Endothelial cell of umbilical vein (primary cell): ENCODE data around the gene PTPN12. TPM values are rescaled to one million over a fixed set of nuclear protein-coding genes. Genes with fewer than 3 reads are reported as not detected.

Experiments used
- BruUV-seq: library from RNA; stranded (reverse); fragments of 400-500 nt; replicated peaks from 2 replicates; lab custom pipeline; 2021; lab: Mats Ljungman, UMichigan
- CTCF ChIA-PET: fragments of 300-600, 350-600 bp; sonication (Branson Sonifier 250); formaldehyde crosslinking; loops from one replicate; lab custom pipeline; 2021; ENCODE audit warnings: antibody characterized with exemption, inconsistent platforms; lab: Charles Lee
- POLR2A ChIA-PET: fragments of 300-600, 350-600 bp; sonication (Branson Sonifier 250); formaldehyde crosslinking; loops from one replicate; lab custom pipeline; 2021; ENCODE audit warnings: antibody characterized with exemption, inconsistent platforms; lab: Charles Lee
- DNase-seq: peaks from one replicate; pipeline ENCODE4 v3.0.0-alpha.2; 2011; ENCODE audit warnings: low read depth, low spot score
- FAIRE-seq: peaks from 2 replicates; lab custom pipeline; 2011; peaks lifted over from hg19 to GRCh38; lab: Jason Lieb, UNC
- H2AFZ ChIP-seq: 2 replicates; pipeline ENCODE4 v1.6.0; 2012; ENCODE audit warnings: low read depth, low read length, control low read depth, inconsistent platforms
- H3K27ac ChIP-seq: 2 replicates; pipeline ENCODE4 v1.5.1; 2011; ENCODE audit warnings: low read depth, mild to moderate bottlenecking, control low read depth, low read length, moderate library complexity; ENCODE audit not compliant: insufficient read depth
- H3K27me3 ChIP-seq, 2 experiments: 2 replicates each; pipeline versions ENCODE4 v1.6.0 to v1.6.1; 2011; ENCODE audit warnings: low read length in 2 of 2, mixed read lengths in 1 of 2; ENCODE audit not compliant: control insufficient read depth in 2 of 2, insufficient read depth in 2 of 2
- H3K36me3 ChIP-seq, 2 experiments: 2 replicates in 1 of 2; 3 replicates in 1 of 2; pipeline ENCODE4 v1.5.1; 2011; ENCODE audit warnings: low read length in 2 of 2, mild to moderate bottlenecking in 1 of 2, moderate library complexity in 1 of 2; ENCODE audit not compliant: control insufficient read depth in 2 of 2, insufficient read depth in 2 of 2; ENCODE audit errors: extremely low read depth in 1 of 2
- H3K4me1 ChIP-seq: 3 replicates; pipeline ENCODE4 v1.5.1; 2011; ENCODE audit warnings: mild to moderate bottlenecking, low read length; ENCODE audit not compliant: control insufficient read depth, insufficient read depth; ENCODE audit errors: extremely low read depth
- H3K4me2 ChIP-seq: 2 replicates; pipeline ENCODE4 v1.6.1; 2011; ENCODE audit warnings: low read length, control low read depth, mixed read lengths; ENCODE audit not compliant: insufficient read depth
- H3K4me3 ChIP-seq, 3 experiments: fragments of 200-600 bp in 1 of 3; sonication (generic), shearing (Covaris generic) in 1 of 3; replicated peaks in 1 of 3; 2 replicates each; pipeline ENCODE4 v1.5.1; 2011 to 2016; ENCODE audit warnings: control low read depth in 3 of 3, low read length in 3 of 3, mild to moderate bottlenecking in 2 of 3, inconsistent platforms in 1 of 3, low read depth in 1 of 3, moderate library complexity in 1 of 3; ENCODE audit not compliant: insufficient read depth in 1 of 3
- H3K79me2 ChIP-seq: 2 replicates; pipeline ENCODE4 v1.6.0; 2012; ENCODE audit warnings: low read length, inconsistent platforms; ENCODE audit not compliant: control insufficient read depth, insufficient read depth
- H3K9ac ChIP-seq: replicated peaks from 2 replicates; pipeline ENCODE3; 2011; ENCODE audit warnings: low read length, control low read depth; ENCODE audit not compliant: insufficient read depth; ENCODE audit errors: extremely low read depth
- H3K9me1 ChIP-seq: replicated peaks from 3 replicates; pipeline ENCODE4 v1.6.0; 2011; ENCODE audit warnings: mild to moderate bottlenecking, low read length; ENCODE audit not compliant: control insufficient read depth, insufficient read depth; ENCODE audit errors: extremely low read depth
- H3K9me3 ChIP-seq: replicated peaks from 2 replicates; pipeline ENCODE4 v1.5.1; 2012; ENCODE audit warnings: low read length, inconsistent platforms; ENCODE audit not compliant: control insufficient read depth, insufficient read depth
- H4K20me1 ChIP-seq: replicated peaks from 2 replicates; pipeline ENCODE3; 2011; ENCODE audit warnings: mild to moderate bottlenecking, low read length; ENCODE audit not compliant: control insufficient read depth, insufficient read depth; ENCODE audit errors: extremely low read depth
- EZH2 ChIP-seq: IDR thresholded peaks from 2 replicates; pipeline ENCODE4 v1.6.1; 2012; ENCODE audit warnings: borderline replicate concordance, low read depth, mild to moderate bottlenecking, moderate library complexity, low read length, inconsistent platforms; ENCODE audit not compliant: severe bottlenecking
- FOS ChIP-seq: IDR thresholded peaks from 2 replicates; pipeline ENCODE4 v1.6.1; 2011; ENCODE audit warnings: mild to moderate bottlenecking, low read length, moderate library complexity, borderline replicate concordance; ENCODE audit not compliant: insufficient read depth
- GATA2 ChIP-seq: IDR thresholded peaks from 2 replicates; pipeline ENCODE4 v1.7.0; 2011; ENCODE audit warnings: low read depth, mild to moderate bottlenecking, moderate library complexity, mixed read lengths, low read length; ENCODE audit not compliant: insufficient read length, insufficient read depth
- JUN ChIP-seq: IDR thresholded peaks from 2 replicates; pipeline ENCODE4 v1.6.1; 2011; ENCODE audit warnings: borderline replicate concordance, low read depth; ENCODE audit not compliant: insufficient read length, insufficient read depth
- MYC ChIP-seq: IDR thresholded peaks from one replicate; pipeline ENCODE4 v1.6.1; 2011; ENCODE audit warnings: mild to moderate bottlenecking, low read depth, low read length
- POLR2A ChIP-seq: IDR thresholded peaks from 2 replicates; pipeline ENCODE4 v1.6.1; 2012; ENCODE audit warnings: low read depth, mild to moderate bottlenecking, control low read depth, low read length
- POLR2AphosphoS5 ChIP-seq: IDR thresholded peaks from 2 replicates; pipeline ENCODE4 v1.6.1; 2012; ENCODE audit warnings: low read depth, mild to moderate bottlenecking, control low read depth, low read length, moderate library complexity; ENCODE audit not compliant: insufficient read depth
- dilution Hi-C: fragments of 300-500 bp; cut with MboI; formaldehyde crosslinking; loops from one replicate; pipeline ENCODE4 v1.15.0; 2019; ENCODE audit warnings: low sequenced_read_pairs; ENCODE audit not compliant: extremely low pct_ligation_motif_present
- intact Hi-C: fragments of 100-400 bp; cut with micrococcal nuclease; formaldehyde crosslinking; loops from one replicate; pipeline ENCODE4 v1.10.0; 2022
- polyA plus RNA-seq, 4 experiments: library from polyadenylated mRNA; depleted of rRNA in 3 of 4; stranded (reverse) in 3 of 4; unstranded in 1 of 4; fragments of >200 nt; gene quantifications; 2 replicates each; pipeline versions ENCODE4 v1.2.1 to v1.2.3, GENCODE V29; 2011 to 2012; ENCODE audit warnings: missing spikeins in 1 of 4
- total RNA-seq: library from RNA; stranded (reverse); gene quantifications from 2 replicates; pipeline ENCODE4 v1.2.3, GENCODE V29; 2021
- TF ChIP-seq, protein P1 (sequence below), 2 donors: IDR thresholded peaks; 1 replicate in 1 of 2; 2 replicates in 1 of 2; pipeline ENCODE4 v1.5.1; 2011; ENCODE audit warnings: low read length in 2 of 2, mild to moderate bottlenecking in 2 of 2, moderate library complexity in 2 of 2, control low read depth in 1 of 2, inconsistent platforms in 1 of 2, low read depth in 1 of 2; ENCODE audit not compliant: insufficient read depth in 1 of 2; ENCODE audit errors: extremely low read depth in 1 of 2
- TF ChIP-seq, protein P2 (sequence below): IDR thresholded peaks from 2 replicates; pipeline ENCODE4 v1.6.1; 2011; ENCODE audit not compliant: insufficient read depth, insufficient read length

PTPN12 gene
- total and polyA plus RNA-seq, 2 donors (not counting 3 experiments of a cell fraction or from before 2014, with no cell fraction given), result 30.6 to 137 TPM

- no peak overlapping the region for H2AFZ ChIP-seq
- no peak overlapping the region for H3K4me2 ChIP-seq
- TF ChIP-seq FOS (no peak), POLR2AphosphoS5 (no peak), GATA2 (no peak), MYC (no peak), JUN (no peak), POLR2A (no peak), EZH2 (no peak)
- TF ChIP-seq, protein P1, sequence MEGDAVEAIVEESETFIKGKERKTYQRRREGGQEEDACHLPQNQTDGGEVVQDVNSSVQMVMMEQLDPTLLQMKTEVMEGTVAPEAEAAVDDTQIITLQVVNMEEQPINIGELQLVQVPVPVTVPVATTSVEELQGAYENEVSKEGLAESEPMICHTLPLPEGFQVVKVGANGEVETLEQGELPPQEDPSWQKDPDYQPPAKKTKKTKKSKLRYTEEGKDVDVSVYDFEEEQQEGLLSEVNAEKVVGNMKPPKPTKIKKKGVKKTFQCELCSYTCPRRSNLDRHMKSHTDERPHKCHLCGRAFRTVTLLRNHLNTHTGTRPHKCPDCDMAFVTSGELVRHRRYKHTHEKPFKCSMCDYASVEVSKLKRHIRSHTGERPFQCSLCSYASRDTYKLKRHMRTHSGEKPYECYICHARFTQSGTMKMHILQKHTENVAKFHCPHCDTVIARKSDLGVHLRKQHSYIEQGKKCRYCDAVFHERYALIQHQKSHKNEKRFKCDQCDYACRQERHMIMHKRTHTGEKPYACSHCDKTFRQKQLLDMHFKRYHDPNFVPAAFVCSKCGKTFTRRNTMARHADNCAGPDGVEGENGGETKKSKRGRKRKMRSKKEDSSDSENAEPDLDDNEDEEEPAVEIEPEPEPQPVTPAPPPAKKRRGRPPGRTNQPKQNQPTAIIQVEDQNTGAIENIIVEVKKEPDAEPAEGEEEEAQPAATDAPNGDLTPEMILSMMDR (IDR thresholded peaks at IDR 0.05; ENCODE audit: extremely low read depth in 1 of 2, insufficient read depth in 1 of 2, low read depth in 1 of 2, low read length in 2 of 2), result no peak
- TF ChIP-seq, protein P2, sequence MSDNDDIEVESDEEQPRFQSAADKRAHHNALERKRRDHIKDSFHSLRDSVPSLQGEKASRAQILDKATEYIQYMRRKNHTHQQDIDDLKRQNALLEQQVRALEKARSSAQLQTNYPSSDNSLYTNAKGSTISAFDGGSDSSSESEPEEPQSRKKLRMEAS, result no peak
- no TSS peak for BruUV-seq
- POLR2A ChIA-PET, result no interaction called here
- no peaks in the 10 kb centered on the region for H4K20me1 ChIP-seq
- no peak overlapping the region for H3K27ac ChIP-seq
- no peaks in the 10 kb centered on the region for H3K9me1 ChIP-seq
- CTCF ChIA-PET, result no interaction called here
- intact Hi-C loops, result no loop called here
- no peak overlapping the region for H3K4me3 ChIP-seq
- H3K36me3 ChIP-seq, result no peaks in the 10 kb centered on the region
- no peaks in the 10 kb centered on the region for H3K9me3 ChIP-seq
- DNase-seq (no peak), FAIRE-seq (no peak)
- H3K79me2 ChIP-seq, result no peaks in the 10 kb centered on the region
- H3K9ac ChIP-seq, result no peak overlapping the region
- dilution Hi-C loops, result no loop called here
- no peaks in the 10 kb centered on the region for H3K4me1 ChIP-seq
- H3K27me3 ChIP-seq, result no peaks in the 10 kb centered on the region
Observed at GRCh38 chr7:77524731-77525130, 12.4 kb upstream of the PTPN12 start.
